ENCODE results near the gene RBMS3. TPM values are rescaled to one million over a fixed set of nuclear protein-coding genes. Genes with fewer than 3 reads are reported as not detected.

RBMS3 gene
- total RNA-seq, 6 donors from 2014 or later, result 39.8 to 102 (median 57.2) TPM

GRCh38 chr3:29525254-29525881 lies 244.5 kb downstream of the RBMS3 start:
- peak overlapping the region; percentile 54 to 78 (median 66) for H3K27ac ChIP-seq
- peak; percentile 74 to 79 for TF ChIP-seq POLR2AphosphoS5 (IDR thresholded peaks at IDR 0.05)
- TF ChIP-seq EP300 (IDR thresholded peaks at IDR 0.05), result peak in 2 of 4 donors; percentile 66 to 69
- TF ChIP-seq, protein P1, sequence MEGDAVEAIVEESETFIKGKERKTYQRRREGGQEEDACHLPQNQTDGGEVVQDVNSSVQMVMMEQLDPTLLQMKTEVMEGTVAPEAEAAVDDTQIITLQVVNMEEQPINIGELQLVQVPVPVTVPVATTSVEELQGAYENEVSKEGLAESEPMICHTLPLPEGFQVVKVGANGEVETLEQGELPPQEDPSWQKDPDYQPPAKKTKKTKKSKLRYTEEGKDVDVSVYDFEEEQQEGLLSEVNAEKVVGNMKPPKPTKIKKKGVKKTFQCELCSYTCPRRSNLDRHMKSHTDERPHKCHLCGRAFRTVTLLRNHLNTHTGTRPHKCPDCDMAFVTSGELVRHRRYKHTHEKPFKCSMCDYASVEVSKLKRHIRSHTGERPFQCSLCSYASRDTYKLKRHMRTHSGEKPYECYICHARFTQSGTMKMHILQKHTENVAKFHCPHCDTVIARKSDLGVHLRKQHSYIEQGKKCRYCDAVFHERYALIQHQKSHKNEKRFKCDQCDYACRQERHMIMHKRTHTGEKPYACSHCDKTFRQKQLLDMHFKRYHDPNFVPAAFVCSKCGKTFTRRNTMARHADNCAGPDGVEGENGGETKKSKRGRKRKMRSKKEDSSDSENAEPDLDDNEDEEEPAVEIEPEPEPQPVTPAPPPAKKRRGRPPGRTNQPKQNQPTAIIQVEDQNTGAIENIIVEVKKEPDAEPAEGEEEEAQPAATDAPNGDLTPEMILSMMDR (IDR thresholded peaks at IDR 0.05), result no peak
- no peak for TF ChIP-seq POLR2A (IDR thresholded peaks at IDR 0.05)
- H3K36me3 ChIP-seq, result no peaks in the 10 kb centered on the region
- H3K4me1 ChIP-seq, result peaks cover 20 to 30% (median 24%) of the 10 kb centered on the region in 4 donors
- no peak overlapping the region for H3K4me3 ChIP-seq
- H3K27me3 ChIP-seq, result no peaks in the 10 kb centered on the region
- WGBS, 2 donors, result 18 to 19% methylated on average over 1 of the region's 1 CpG
- peak in 1 of 2 donors; percentile 37 for DNase-seq
- no peaks in the 10 kb centered on the region for H3K9me3 ChIP-seq
- peak; percentile 80 to 90 for ATAC-seq (ENCODE audit: low FRiP score in 2 of 2)

GRCh38 chr3:29527246-29527645 lies 246.4 kb downstream of the RBMS3 start:
- ATAC-seq (ENCODE audit: low FRiP score in 2 of 2) (no peak), DNase-seq (no peak)
- no peaks in the 10 kb centered on the region for H3K27me3 ChIP-seq
- H3K4me1 ChIP-seq, result peaks cover 18 to 31% (median 20%) of the 10 kb centered on the region in 4 donors
- H3K36me3 ChIP-seq, result no peaks in the 10 kb centered on the region
- peak overlapping the region in 1 of 4 donors; percentile 42 for H3K27ac ChIP-seq
- WGBS, 2 donors, result 46 to 52% methylated on average over 1 of the region's 1 CpG
- no peak for TF ChIP-seq EP300 (IDR thresholded peaks at IDR 0.05)
- no peak for TF ChIP-seq POLR2AphosphoS5 (IDR thresholded peaks at IDR 0.05)
- no peak for TF ChIP-seq POLR2A (IDR thresholded peaks at IDR 0.05)
- TF ChIP-seq, protein P1 (IDR thresholded peaks at IDR 0.05), result no peak
- H3K4me3 ChIP-seq, result no peak overlapping the region
- H3K9me3 ChIP-seq, result no peaks in the 10 kb centered on the region

GRCh38 chr3:29531644-29532043 lies 250.8 kb downstream of the RBMS3 start:
- Histone ChIP-seq H3K27me3 (no peaks in the 10 kb centered on the region), H3K36me3 (no peaks in the 10 kb centered on the region), H3K27ac (no peak overlapping the region), H3K9me3 (no peaks in the 10 kb centered on the region), H3K4me1 (peaks cover 4 to 15% (median 12%) of the 10 kb centered on the region in 4 donors), H3K4me3 (no peak overlapping the region)
- no peak for TF ChIP-seq EP300 (IDR thresholded peaks at IDR 0.05)
- no peak for TF ChIP-seq POLR2AphosphoS5 (IDR thresholded peaks at IDR 0.05)
- TF ChIP-seq POLR2A (IDR thresholded peaks at IDR 0.05), result no peak
- TF ChIP-seq, protein P1 (IDR thresholded peaks at IDR 0.05), result no peak
- no peak for DNase-seq
- 46 to 53% methylated on average over 4 of the region's 4 CpGs for WGBS, 2 donors
- ATAC-seq (ENCODE audit: low FRiP score in 2 of 2), result no peak

- Histone ChIP-seq H3K27me3 (no peaks in the 10 kb centered on the region), H3K9me3 (no peaks in the 10 kb centered on the region), H3K36me3 (no peaks in the 10 kb centered on the region), H3K4me3 (no peak overlapping the region), H3K4me1 (peaks cover under 1 to 18% (median 11%) of the 10 kb centered on the region in 4 donors), H3K27ac (no peak overlapping the region)
- 74 to 75% methylated on average over 4 of the region's 4 CpGs for WGBS, 2 donors
- DNase-seq (no peak), ATAC-seq (ENCODE audit: low FRiP score in 2 of 2) (no peak)
- TF ChIP-seq POLR2A (IDR thresholded peaks at IDR 0.05) (no peak), EP300 (IDR thresholded peaks at IDR 0.05) (no peak), POLR2AphosphoS5 (IDR thresholded peaks at IDR 0.05) (no peak)
- TF ChIP-seq, protein P1 (IDR thresholded peaks at IDR 0.05), result no peak
These were observed 251.6 kb downstream of the RBMS3 start for GRCh38 chr3:29532473-29532872.

GRCh38 chr3:29534006-29534405 lies 253.1 kb downstream of the RBMS3 start:
- H3K4me1 ChIP-seq, result peaks cover 0 to 20% (median 14%) of the 10 kb centered on the region in 4 donors
- peak overlapping the region in 1 of 4 donors; percentile 0 for H3K27ac ChIP-seq
- no peaks in the 10 kb centered on the region for H3K27me3 ChIP-seq
- WGBS, 2 donors, result 88 to 91% methylated on average over 3 of the region's 3 CpGs
- H3K4me3 ChIP-seq, result no peak overlapping the region
- DNase-seq, result no peak
- ATAC-seq (ENCODE audit: low FRiP score in 2 of 2), result no peak
- TF ChIP-seq EP300 (IDR thresholded peaks at IDR 0.05), result no peak
- no peaks in the 10 kb centered on the region for H3K9me3 ChIP-seq
- no peaks in the 10 kb centered on the region for H3K36me3 ChIP-seq

Data from upper lobe of left lung (tissue), 6 donors.